ENCODE data around the gene DSG3. TPM values are rescaled to one million over a fixed set of nuclear protein-coding genes. Genes with fewer than 3 reads are reported as not detected.

Gene DSG3
- total and polyA plus RNA-seq, 2 of the 13 experiments (the other 11 are each of a cell fraction or from before 2014, with no cell fraction given): not detected

GRCh38 chr18:31490833-31491232 lies 43.3 kb downstream of the DSG3 start (continued):
- no peak for TF ChIP-seq ZNF614 (CRISPR knock-in tag; IDR thresholded peaks at IDR 0.05; ENCODE audit: borderline replicate concordance)
- TF ChIP-seq, protein P1, sequence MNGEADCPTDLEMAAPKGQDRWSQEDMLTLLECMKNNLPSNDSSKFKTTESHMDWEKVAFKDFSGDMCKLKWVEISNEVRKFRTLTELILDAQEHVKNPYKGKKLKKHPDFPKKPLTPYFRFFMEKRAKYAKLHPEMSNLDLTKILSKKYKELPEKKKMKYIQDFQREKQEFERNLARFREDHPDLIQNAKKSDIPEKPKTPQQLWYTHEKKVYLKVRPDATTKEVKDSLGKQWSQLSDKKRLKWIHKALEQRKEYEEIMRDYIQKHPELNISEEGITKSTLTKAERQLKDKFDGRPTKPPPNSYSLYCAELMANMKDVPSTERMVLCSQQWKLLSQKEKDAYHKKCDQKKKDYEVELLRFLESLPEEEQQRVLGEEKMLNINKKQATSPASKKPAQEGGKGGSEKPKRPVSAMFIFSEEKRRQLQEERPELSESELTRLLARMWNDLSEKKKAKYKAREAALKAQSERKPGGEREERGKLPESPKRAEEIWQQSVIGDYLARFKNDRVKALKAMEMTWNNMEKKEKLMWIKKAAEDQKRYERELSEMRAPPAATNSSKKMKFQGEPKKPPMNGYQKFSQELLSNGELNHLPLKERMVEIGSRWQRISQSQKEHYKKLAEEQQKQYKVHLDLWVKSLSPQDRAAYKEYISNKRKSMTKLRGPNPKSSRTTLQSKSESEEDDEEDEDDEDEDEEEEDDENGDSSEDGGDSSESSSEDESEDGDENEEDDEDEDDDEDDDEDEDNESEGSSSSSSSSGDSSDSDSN (CRISPR knock-in tag; IDR thresholded peaks at IDR 0.05): no peak
- TF ChIP-seq BRF2 (CRISPR knock-in tag; IDR thresholded peaks at IDR 0.05): no peak
- TF ChIP-seq ZFP36 (IDR thresholded peaks at IDR 0.05; ENCODE audit: borderline replicate concordance, low read depth, low read length, partially characterized antibody): no peak
- no peak for TF ChIP-seq ZNF720 (CRISPR knock-in tag; IDR thresholded peaks at IDR 0.05)
- no peak for TF ChIP-seq ZSCAN21 (CRISPR knock-in tag; IDR thresholded peaks at IDR 0.05; ENCODE audit: borderline replicate concordance)
- no peak for TF ChIP-seq KAT2B (IDR thresholded peaks at IDR 0.05; ENCODE audit: borderline replicate concordance, low read depth, low read length)
- no peak for TF ChIP-seq HMG20B (CRISPR knock-in tag; conservative IDR thresholded peaks at IDR 0.05)
- no peak for TF ChIP-seq KDM1A (CRISPR knock-in tag; IDR thresholded peaks at IDR 0.05)
- no peak for TF ChIP-seq RBM39 (IDR thresholded peaks at IDR 0.05; ENCODE audit: low read depth, low read length, poor library complexity, severe bottlenecking)
- no peak for TF ChIP-seq EED (CRISPR knock-in tag; IDR thresholded peaks at IDR 0.05)
- no peak for TF ChIP-seq ZNF547 (CRISPR knock-in tag; IDR thresholded peaks at IDR 0.05)
